ENCODE data around the gene GTSE1. TPM values are rescaled to one million over a fixed set of nuclear protein-coding genes. Genes with fewer than 3 reads are reported as not detected.
"Not testable (repeated sequence)": the region's sequence is repeated elsewhere in the genome, so short reads cannot be mapped to it uniquely, and the experiment has no call there.

Gene GTSE1
- total RNA-seq, 1 experiment from 2014 or later, result 42.6 TPM

GRCh38 chr22:46265627-46266026 is 31.0 kb upstream of the GTSE1 start:
- not testable (repeated sequence) for H3K79me1 ChIP-seq (ENCODE audit: insufficient read depth, low read depth, low read length, poor library complexity, severe bottlenecking); H2AK5ac ChIP-seq (ENCODE audit: insufficient read length, low read length); H3K4me3 Mint-ChIP-seq; H4K91ac ChIP-seq (ENCODE audit: insufficient read length, low read depth, low read length); H2AFZ ChIP-seq (ENCODE audit: low read length); H3K23me2 ChIP-seq (ENCODE audit: insufficient read length, low read depth, low read length, poor library complexity, severe bottlenecking); H2BK120ac ChIP-seq (ENCODE audit: low read depth, low read length, poor library complexity, severe bottlenecking); H3K4me1 ChIP-seq (ENCODE audit: insufficient read depth, low read length); H2BK12ac ChIP-seq (ENCODE audit: insufficient read length, low read depth, low read length); H3K56ac ChIP-seq (ENCODE audit: insufficient read length, low read depth, low read length); H2BK20ac ChIP-seq (ENCODE audit: low read depth, low read length, poor library complexity, severe bottlenecking); H3K9ac ChIP-seq (ENCODE audit: extremely low read depth, insufficient read length, low read length); H3T11ph ChIP-seq (ENCODE audit: low read length); H2BK15ac ChIP-seq (ENCODE audit: low read depth, low read length); H4K8ac ChIP-seq (replicated peaks; ENCODE audit: insufficient read length, low read depth, low read length); H3K14ac ChIP-seq (ENCODE audit: insufficient read depth, low read length); DNase-seq; H3K4me1 Mint-ChIP-seq; H3K18ac ChIP-seq (ENCODE audit: insufficient read length, low read depth, low read length); H3K9me3 ChIP-seq (ENCODE audit: control insufficient read depth, low read depth, low read length); H3K27ac ChIP-seq (ENCODE audit: insufficient read length, low read depth, low read length); H3K4ac ChIP-seq (ENCODE audit: low read depth, low read length); H3K4me2 ChIP-seq (ENCODE audit: insufficient read depth, insufficient read length, low read length); H2BK5ac ChIP-seq (ENCODE audit: insufficient read length, low read length); H3K79me2 ChIP-seq (ENCODE audit: insufficient read depth, low read length); H4K5ac ChIP-seq (ENCODE audit: insufficient read length, low read depth, low read length); H3K23ac ChIP-seq (ENCODE audit: insufficient read length, low read depth, low read length); H3K27ac Mint-ChIP-seq; H4K20me1 ChIP-seq (ENCODE audit: control insufficient read depth, insufficient read depth, insufficient read length)
- peaks cover 63% of the 10 kb centered on the region for H3K27me3 Mint-ChIP-seq (ENCODE audit: low read depth)
- H3K9me3 Mint-ChIP-seq, result peaks cover 42 to 53% of the 10 kb centered on the region in 2 experiments
- H3K27me3 ChIP-seq (ENCODE audit: insufficient read depth, low read length), result peaks cover 16% of the 10 kb centered on the region; the same call in 1 of the 2 replicates
- peaks cover 14 to 41% (median 19%) of the 10 kb centered on the region in 3 experiments for H3K36me3 Mint-ChIP-seq (ENCODE audit: insufficient read depth in 1 of 3, low read depth in 3 of 3)
- no CpG with 5 or more reads among the region's 4 CpGs for WGBS (ENCODE audit: extremely low coverage, insufficient read length, low lambda C conversion rate)

All from H9 (cell line).